Ureter (tissue), 1 donor: ENCODE measurements around the gene NDUFV1. TPM values are rescaled to one million over a fixed set of nuclear protein-coding genes. Genes with fewer than 3 reads are reported as not detected.

Source experiments
- DNase-seq: peaks from one replicate; pipeline ENCODE4 v3.0.0-alpha.2; 2020; ENCODE audit warnings: low spot score
- total RNA-seq: library from RNA; stranded (reverse); gene quantifications from one replicate; pipeline ENCODE4 v1.2.4, GENCODE V29; 2023
- donor health status: DM: yes; HTN: yes; CAD: no.

NDUFV1 gene
- total RNA-seq, 1 donor from 2014 or later: 199 TPM

GRCh38 chr11:67640758-67641337, 34.1 kb downstream of the NDUFV1 start:
- no peak for DNase-seq

GRCh38 chr11:67641338-67642172, 34.8 kb downstream of the NDUFV1 start:
- peak; percentile 41 for DNase-seq

- peak; percentile 36 for DNase-seq
Observed at GRCh38 chr11:67642173-67643120, 35.7 kb downstream of the NDUFV1 start.

- DNase-seq: no peak
Observed at GRCh38 chr11:67644042-67644441, 37.3 kb downstream of the NDUFV1 start.

- peak; percentile 39 for DNase-seq
Observed at GRCh38 chr11:67644472-67645418, 38.0 kb downstream of the NDUFV1 start.

- DNase-seq: peak; percentile 41
Observed at GRCh38 chr11:67645521-67646461, 39.1 kb downstream of the NDUFV1 start.

GRCh38 chr11:67646535-67647336, 40.0 kb downstream of the NDUFV1 start:
- DNase-seq: peak; percentile 39

- DNase-seq: no peak
Observed at GRCh38 chr11:67647471-67647870, 40.7 kb downstream of the NDUFV1 start.

GRCh38 chr11:67648140-67648795, 41.5 kb downstream of the NDUFV1 start:
- DNase-seq: peak; percentile 39

- DNase-seq: peak; percentile 41
Observed at GRCh38 chr11:67648796-67649613, 42.3 kb downstream of the NDUFV1 start.

- no peak for DNase-seq
Observed at GRCh38 chr11:67649634-67650510, 43.1 kb downstream of the NDUFV1 start.

- no peak for DNase-seq
Observed at GRCh38 chr11:67651976-67652781, 45.4 kb downstream of the NDUFV1 start.

GRCh38 chr11:67652965-67653845, 46.5 kb downstream of the NDUFV1 start:
- DNase-seq: no peak

- no peak for DNase-seq
Observed at GRCh38 chr11:67654225-67654624, 47.5 kb downstream of the NDUFV1 start.
